ENCODE results near the gene CDKL5.
"Not testable (repeated sequence)": the region's sequence is repeated elsewhere in the genome, so short reads cannot be mapped to it uniquely, and the experiment has no call there.

The CDKL5 gene

GRCh38 chrX:18565727-18566126 lies 140.3 kb downstream of the CDKL5 start:
- H3K27ac ChIP-seq, result no peak overlapping the region

GRCh38 chrX:18566748-18567147 lies 141.3 kb downstream of the CDKL5 start:
- Histone ChIP-seq H3K4me3 (no peak overlapping the region), H3K27ac (no peak overlapping the region)

More at GRCh38 chrX:18565727-18566126, 140.3 kb downstream of the CDKL5 start:
- H3K4me3 ChIP-seq, result no peak overlapping the region

GRCh38 chrX:18573556-18573955 lies 148.1 kb downstream of the CDKL5 start:
- H3K27ac ChIP-seq, result no peak overlapping the region
- H3K4me3 ChIP-seq, result no peak overlapping the region

- no peak overlapping the region for H3K4me3 ChIP-seq
- H3K27ac ChIP-seq, result no peak overlapping the region
These were observed 149.2 kb downstream of the CDKL5 start for GRCh38 chrX:18574591-18574990.

DNA sequence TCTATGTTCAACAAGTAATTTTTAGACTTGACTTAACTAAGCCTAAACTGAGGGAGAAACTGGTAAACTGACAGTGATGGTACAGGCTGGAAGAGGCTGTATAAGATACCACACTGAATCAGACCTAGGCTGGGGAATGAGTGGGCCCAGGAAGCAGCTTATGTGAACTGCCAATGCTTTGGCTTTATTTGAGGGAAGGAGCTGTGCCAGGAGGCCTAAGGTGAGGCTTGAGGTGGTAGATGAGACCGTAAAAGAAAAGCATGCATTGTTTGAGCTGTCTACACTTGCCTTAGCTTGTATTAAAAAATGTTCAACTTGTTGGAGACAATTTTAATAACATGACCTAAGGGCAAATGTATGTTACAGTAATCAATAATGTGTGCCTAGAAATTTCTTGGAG lies 150.3 kb downstream of the CDKL5 start:
- H3K4me3 ChIP-seq, result no peak overlapping the region

GRCh38 chrX:18577400-18577799 lies 152.0 kb downstream of the CDKL5 start:
- H3K27ac ChIP-seq, result no peak overlapping the region
- H3K4me3 ChIP-seq, result no peak overlapping the region

More for the DNA sequence above, 150.3 kb downstream of the CDKL5 start:
- H3K27ac ChIP-seq, result no peak overlapping the region

DNA sequence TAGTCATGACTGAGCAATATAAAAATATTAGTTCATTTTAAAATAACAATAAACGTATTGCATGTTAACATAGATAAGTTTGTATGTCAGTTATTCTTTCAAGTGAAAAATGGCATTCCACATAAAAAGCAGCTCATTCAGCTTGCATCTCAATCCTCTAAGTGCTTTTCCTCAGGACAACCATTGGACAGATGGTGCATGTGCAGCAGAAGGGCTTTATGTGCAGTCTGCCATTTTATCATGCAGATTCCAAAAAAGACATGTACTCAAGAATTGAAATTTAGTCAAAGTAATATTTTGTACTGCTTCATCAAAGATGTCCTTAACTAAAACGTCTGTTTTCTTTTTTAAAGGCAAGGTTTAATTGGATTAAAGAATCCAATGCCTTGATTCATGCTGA lies 153.1 kb downstream of the CDKL5 start:
- H3K27ac ChIP-seq, result no peak overlapping the region
- no peak overlapping the region for H3K4me3 ChIP-seq

DNA sequence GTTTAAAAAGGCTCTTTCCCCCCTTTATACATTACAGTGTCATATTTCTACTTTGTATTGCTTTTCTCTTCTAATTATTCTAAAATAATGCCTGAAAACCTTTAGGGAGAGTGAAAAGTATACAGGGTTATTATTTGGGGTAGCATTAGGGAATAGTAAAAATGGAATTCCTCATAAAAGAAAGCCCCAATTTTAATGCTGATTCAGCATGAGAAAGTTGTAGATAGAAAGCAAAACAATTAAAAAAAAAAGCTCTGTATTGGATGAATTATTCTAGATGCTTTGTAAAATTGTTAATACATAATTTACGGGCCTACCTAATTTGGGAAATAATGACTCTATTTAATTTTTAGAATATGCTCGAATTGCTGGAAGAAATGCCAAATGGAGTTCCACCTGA lies 154.1 kb downstream of the CDKL5 start:
- Histone ChIP-seq H3K27ac (no peak overlapping the region), H3K4me3 (no peak overlapping the region)

DNA sequence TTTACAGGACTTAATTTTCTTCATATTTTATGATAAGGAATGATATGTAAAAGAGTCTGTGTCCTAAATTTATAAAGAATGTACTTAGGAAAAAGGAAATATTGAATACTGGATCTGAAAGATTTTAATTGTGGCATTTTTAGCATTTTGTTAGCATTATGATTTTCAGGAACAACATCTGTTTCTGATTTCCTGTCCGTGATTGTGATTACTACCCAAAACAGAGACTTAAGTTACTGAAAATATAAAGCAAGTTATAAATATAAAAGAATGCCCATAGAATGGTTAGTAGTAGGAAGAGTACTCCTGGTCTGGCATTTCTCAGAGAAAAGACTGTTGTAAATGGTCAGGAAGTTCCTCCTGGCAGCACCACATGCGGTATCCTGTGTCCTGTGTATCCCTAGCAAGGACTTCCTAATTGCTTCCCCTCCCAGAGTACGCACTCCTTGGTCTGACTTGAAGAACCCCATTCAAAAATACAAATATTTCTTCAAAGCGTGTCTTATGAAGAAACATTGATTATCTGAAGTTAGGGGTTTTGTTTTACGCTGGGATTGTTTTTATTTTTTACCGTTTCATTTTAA lies 157.6 kb downstream of the CDKL5 start:
- no peak overlapping the region for H3K27ac ChIP-seq

DNA sequence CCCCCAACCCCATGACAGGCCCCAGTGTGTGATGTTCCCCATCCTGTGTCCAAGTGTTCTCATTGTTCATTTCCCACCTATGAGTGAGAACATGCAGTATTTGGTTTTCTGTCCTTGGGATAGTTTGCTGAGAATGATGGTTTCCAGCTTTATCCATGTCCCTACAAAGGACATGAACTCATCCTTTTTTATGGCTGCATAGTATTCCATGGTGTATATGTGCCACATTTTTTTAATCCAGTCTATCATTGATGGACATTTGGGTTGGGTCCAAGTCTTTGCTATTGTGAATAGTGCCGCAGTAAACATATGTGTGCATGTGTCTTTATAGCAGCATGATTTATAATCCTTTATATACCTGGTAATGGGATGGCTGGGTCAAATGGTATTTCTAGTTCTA lies 163.9 kb downstream of the CDKL5 start:
- not testable (repeated sequence) for H3K27ac ChIP-seq, H3K4me3 ChIP-seq

More for the DNA sequence above, 157.6 kb downstream of the CDKL5 start:
- H3K4me3 ChIP-seq, result no peak overlapping the region

DNA sequence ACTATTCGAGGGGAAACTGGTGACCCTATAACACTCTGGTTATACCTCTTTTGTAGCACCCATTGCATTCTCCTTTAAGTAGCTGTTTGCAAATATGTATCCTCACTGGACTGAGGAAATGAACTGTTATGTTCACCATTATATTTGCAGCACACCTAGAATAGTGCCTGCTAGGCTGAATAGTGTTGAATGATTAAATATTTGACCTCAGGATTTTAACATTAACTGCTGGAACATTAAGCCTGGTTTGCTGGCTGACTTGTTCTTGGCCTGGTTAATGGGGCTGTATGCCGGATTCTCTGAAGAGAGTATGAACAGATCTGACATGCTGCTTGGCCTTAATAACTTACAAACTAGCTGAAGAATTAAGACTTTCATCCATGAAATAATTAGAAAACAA lies 166.4 kb downstream of the CDKL5 start:
- H3K27ac ChIP-seq, result no peak overlapping the region
- H3K4me3 ChIP-seq, result no peak overlapping the region

DNA sequence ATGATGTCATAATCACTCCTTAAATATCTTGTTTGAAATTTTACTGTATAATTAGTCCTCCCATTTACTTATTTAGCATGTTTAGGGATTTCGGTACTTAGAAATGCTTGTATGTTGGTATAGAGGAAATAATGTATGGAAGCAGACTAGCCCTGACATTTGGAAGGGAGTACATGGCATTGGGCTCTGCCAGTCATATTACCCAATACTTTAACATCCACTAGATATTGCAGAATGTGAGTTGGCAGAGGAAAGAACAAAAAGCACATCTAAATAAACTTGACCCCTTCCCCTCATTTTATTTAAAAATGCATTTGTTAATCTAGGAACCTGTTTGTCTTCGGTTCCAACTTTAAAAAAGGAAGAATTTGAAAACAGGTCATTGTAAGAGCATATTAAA lies 168.7 kb downstream of the CDKL5 start:
- Histone ChIP-seq H3K4me3 (no peak overlapping the region), H3K27ac (no peak overlapping the region)

- Histone ChIP-seq H3K27ac (no peak overlapping the region), H3K4me3 (no peak overlapping the region)
These were observed 170.7 kb downstream of the CDKL5 start for GRCh38 chrX:18596096-18596495.

DNA sequence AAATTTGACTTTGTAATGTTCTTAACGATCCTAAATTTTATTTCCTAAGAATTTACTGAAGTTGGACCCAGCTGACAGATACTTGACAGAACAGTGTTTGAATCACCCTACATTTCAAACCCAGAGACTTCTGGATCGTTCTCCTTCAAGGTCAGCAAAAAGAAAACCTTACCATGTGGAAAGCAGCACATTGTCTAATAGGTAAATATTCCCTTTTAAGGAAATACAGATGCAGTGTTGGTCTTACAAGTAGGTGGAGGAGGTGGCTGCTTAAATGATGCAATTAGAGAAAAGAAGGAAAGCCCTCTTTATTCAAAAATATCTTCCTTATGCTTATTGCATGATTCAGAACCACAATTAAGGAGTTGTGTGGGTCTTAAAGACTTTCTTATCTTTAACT lies 173.0 kb downstream of the CDKL5 start:
- Histone ChIP-seq H3K4me3 (no peak overlapping the region), H3K27ac (no peak overlapping the region)

DNA sequence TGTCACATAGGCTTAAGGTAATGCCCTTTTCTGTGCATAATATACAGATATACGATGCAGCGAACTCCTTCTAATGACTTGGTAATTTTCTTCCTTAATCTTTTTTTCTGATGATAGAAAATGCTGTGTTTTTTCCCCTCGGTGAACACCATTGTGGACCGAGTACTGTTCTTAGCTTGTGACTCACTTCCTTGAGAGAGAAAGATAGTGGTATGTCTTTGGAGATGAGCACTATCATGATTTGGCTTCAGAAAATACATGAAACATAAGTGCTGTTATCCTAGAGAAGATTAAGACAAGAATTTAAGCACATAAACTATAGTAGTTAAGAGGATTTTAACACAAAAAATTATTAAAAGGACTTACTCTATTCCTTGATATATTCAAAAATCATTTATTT lies 182.6 kb downstream of the CDKL5 start:
- Histone ChIP-seq H3K4me3 (no peak overlapping the region), H3K27ac (no peak overlapping the region)

DNA sequence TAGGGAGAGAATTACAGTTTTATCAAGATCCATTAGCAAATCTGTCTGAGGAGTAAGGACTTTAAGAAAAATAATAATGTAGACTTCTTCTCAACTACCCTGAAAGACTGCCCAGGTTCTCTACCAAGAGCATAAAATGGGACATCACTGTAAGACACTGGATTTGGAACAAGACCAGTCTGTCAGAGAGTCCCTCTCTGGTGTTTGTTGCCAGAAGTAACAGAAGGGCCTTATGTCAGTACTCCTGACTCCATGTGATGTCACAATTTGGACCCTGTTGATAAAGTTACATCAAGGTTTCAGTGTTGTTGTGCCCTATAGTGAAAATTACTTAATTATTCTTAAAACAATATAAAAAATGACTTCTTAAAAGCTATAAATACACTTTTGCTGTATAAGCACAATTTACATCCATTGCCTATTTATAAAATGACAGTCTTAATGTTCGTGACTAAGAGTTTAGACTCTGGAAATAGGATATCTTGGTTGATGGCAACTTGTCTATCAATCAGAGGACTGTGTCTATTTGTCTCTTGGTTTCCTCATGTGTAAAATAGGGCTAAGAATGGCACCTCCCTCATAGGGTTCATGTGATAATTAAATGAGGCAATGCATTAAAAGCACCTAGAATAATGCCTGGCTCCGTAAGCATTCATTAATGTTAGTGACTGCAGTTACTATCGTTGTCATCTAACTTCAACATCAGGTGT lies 188.7 kb downstream of the CDKL5 start:
- no peak overlapping the region for H3K27ac ChIP-seq
- no peak overlapping the region for H3K4me3 ChIP-seq

GRCh38 chrX:18616688-18617406 lies 191.4 kb downstream of the CDKL5 start:
- Histone ChIP-seq H3K27ac (no peak overlapping the region), H3K4me3 (no peak overlapping the region)

DNA sequence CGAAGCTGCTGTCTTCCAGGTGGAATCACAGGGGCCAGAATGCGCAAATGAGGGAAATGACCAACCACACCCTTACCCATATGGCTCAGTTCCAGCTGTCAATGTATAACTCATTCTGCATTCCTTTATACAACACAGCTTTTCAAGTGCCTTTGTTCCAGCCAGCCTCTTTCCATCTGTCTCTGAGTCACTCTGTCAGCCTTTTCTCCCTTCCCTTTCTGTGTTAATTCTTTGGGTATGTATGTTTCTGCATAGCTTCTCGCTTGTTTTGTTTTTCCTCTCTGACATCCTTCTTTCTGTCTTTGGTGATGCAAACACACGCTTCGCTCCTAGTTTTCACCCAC lies 192.0 kb downstream of the CDKL5 start:
- no peak overlapping the region for H3K4me3 ChIP-seq
- no peak overlapping the region for H3K27ac ChIP-seq

- Histone ChIP-seq H3K27ac (no peak overlapping the region), H3K4me3 (no peak overlapping the region)
These were observed 193.9 kb downstream of the CDKL5 start for GRCh38 chrX:18619288-18619687.

- Histone ChIP-seq H3K4me3 (no peak overlapping the region), H3K27ac (no peak overlapping the region)
These were observed 194.9 kb downstream of the CDKL5 start for GRCh38 chrX:18620349-18620748.

DNA sequence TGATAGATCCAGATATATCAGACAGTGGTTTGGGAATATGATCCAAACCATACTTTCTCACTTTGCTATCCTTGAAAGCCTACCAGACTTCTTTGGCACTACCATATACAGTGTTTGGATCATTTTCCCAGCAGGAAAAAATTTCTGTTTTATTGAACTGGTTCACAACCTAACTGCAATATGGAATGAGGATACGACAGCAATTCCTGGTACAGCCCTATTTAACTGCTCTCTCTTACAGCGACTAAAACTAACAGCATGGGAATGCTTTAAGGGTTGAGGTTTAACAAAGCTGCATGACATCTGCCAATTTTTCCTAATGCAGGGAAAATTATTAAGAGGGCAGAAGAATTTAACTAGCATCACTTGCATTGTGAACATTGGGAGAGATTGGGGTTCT lies 199.2 kb downstream of the CDKL5 start:
- H3K4me3 ChIP-seq, result no peak overlapping the region
- no peak overlapping the region for H3K27ac ChIP-seq
